CD8-positive, alpha-beta memory T cell (primary cell): Measurements from ENCODE around the gene SLC25A34. TPM values are rescaled to one million over a fixed set of nuclear protein-coding genes. Genes with fewer than 3 reads are reported as not detected.

Experiments
- CTCF ChIA-PET: fragments of 350-600 bp; sonication (Branson Sonifier 250); formaldehyde crosslinking; loops from one replicate; lab custom pipeline; 2021; ENCODE audit warnings: antibody characterized with exemption; lab: Charles Lee
- POLR2A ChIA-PET: fragments of 350-600 bp; sonication (Branson Sonifier 250); formaldehyde crosslinking; loops from one replicate; lab custom pipeline; 2021; ENCODE audit warnings: antibody characterized with exemption; lab: Charles Lee
- DNase-seq, 5 donors: peaks; one replicate each; pipeline versions ENCODE4 v3.0.0 to v3.0.0-alpha.2; 2020 to 2022; ENCODE audit warnings: mixed read lengths in 1 of 5
- H3K27ac ChIP-seq: one replicate; pipeline ENCODE4 v1.7.0; 2013; ENCODE audit warnings: low read depth, mild to moderate bottlenecking, low read length, moderate library complexity
- H3K27me3 ChIP-seq: 2 replicates; pipeline ENCODE4 v1.7.0; 2013; ENCODE audit warnings: low read length, mild to moderate bottlenecking; ENCODE audit not compliant: insufficient read depth, poor library complexity, severe bottlenecking
- H3K36me3 ChIP-seq: 2 replicates; pipeline ENCODE4 v1.7.0; 2013; ENCODE audit warnings: mild to moderate bottlenecking, low read length, moderate library complexity; ENCODE audit not compliant: insufficient read depth
- H3K4me1 ChIP-seq: 2 replicates; pipeline ENCODE4 v1.7.0; 2013; ENCODE audit warnings: mild to moderate bottlenecking, low read length, moderate library complexity; ENCODE audit not compliant: insufficient read depth
- H3K4me3 ChIP-seq: 2 replicates; pipeline ENCODE4 v1.7.0; 2013; ENCODE audit warnings: mild to moderate bottlenecking, low read length
- H3K9me3 ChIP-seq: 2 replicates; pipeline ENCODE4 v1.7.0; 2013; ENCODE audit warnings: mild to moderate bottlenecking, low read length
- H3K27ac Mint-ChIP-seq, 8 donors: one replicate each; pipeline ENCODE4 v1.8.0; 2020 to 2021; ENCODE audit warnings: mixed read lengths in 8 of 8, mild to moderate bottlenecking in 6 of 8, inconsistent platforms in 3 of 8, moderate library complexity in 3 of 8
- H3K27me3 Mint-ChIP-seq, 2 donors: one replicate each; pipeline ENCODE4 v1.8.0; 2020 to 2021; ENCODE audit warnings: mixed read lengths in 2 of 2, mild to moderate bottlenecking in 1 of 2, moderate library complexity in 1 of 2
- H3K36me3 Mint-ChIP-seq, 3 donors: one replicate each; pipeline ENCODE4 v1.8.0; 2020 to 2021; ENCODE audit warnings: mixed read lengths in 3 of 3, inconsistent platforms in 1 of 3, mild to moderate bottlenecking in 1 of 3
- H3K4me1 Mint-ChIP-seq, 3 donors: one replicate each; pipeline ENCODE4 v1.8.0; 2020 to 2021; ENCODE audit warnings: mixed read lengths in 3 of 3, inconsistent platforms in 1 of 3, mild to moderate bottlenecking in 1 of 3
- H3K4me3 Mint-ChIP-seq, 7 donors: one replicate each; pipeline ENCODE4 v1.8.0; 2020 to 2021; ENCODE audit warnings: mixed read lengths in 7 of 7, mild to moderate bottlenecking in 6 of 7, moderate library complexity in 4 of 7, inconsistent platforms in 2 of 7
- H3K9me3 Mint-ChIP-seq, 5 donors: one replicate each; pipeline ENCODE4 v1.8.0; 2020 to 2022; ENCODE audit warnings: mixed read lengths in 5 of 5, mild to moderate bottlenecking in 3 of 5, moderate library complexity in 2 of 5, inconsistent platforms in 1 of 5
- polyA plus RNA-seq: library from polyadenylated mRNA; unstranded; fragments of 300-500 nt; fragmentation: Illumina TruSeq; gene quantifications from one replicate; pipeline ENCODE4 v1.2.3, GENCODE V29; 2021
- total RNA-seq, 2 experiments: library from RNA; stranded (reverse); gene quantifications; one replicate each; pipeline ENCODE4 v1.2.3, GENCODE V29; 2021

Gene SLC25A34
- total and polyA plus RNA-seq, 3 experiments from 2014 or later = 0.15 to 0.94 (median 0.93) TPM

DNA sequence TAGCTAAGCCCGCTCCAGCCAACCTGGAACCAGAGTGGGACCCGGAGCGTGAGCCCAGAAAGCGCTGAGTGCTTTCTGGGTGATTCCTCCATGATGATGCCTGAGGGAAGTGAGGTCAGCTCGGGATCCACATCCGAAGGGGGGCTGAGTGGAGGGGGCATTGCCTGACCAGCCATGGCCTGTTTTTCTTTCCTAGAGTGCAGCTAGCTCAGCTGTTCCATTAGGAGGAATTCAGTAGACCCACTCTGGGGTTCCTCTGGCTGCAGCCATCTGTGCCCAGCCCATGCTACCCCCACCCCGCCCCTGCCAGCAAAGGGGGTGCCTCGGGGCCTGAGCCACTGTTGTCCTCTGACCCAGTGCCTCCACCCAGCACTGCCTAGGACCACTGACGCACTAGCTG, 9.6 kb upstream of the SLC25A34 start:
- ChIA-PET CTCF (no interaction called here), POLR2A (no interaction called here)
- Mint-ChIP-seq H3K9me3 (no peaks in the 10 kb centered on the region), H3K27ac (no peak overlapping the region), H3K27me3 (no peaks in the 10 kb centered on the region), H3K4me1 (no peaks in the 10 kb centered on the region), H3K4me3 (no peak overlapping the region), H3K36me3 (peaks cover 0 to 77% (median 6%) of the 10 kb centered on the region in 3 donors)
- Histone ChIP-seq H3K9me3 (no peaks in the 10 kb centered on the region), H3K27me3 (no peaks in the 10 kb centered on the region), H3K4me1 (no peaks in the 10 kb centered on the region), H3K4me3 (no peak overlapping the region), H3K27ac (no peak overlapping the region), H3K36me3 (peaks cover 43% of the 10 kb centered on the region)
- DNase-seq = no peak

DNA sequence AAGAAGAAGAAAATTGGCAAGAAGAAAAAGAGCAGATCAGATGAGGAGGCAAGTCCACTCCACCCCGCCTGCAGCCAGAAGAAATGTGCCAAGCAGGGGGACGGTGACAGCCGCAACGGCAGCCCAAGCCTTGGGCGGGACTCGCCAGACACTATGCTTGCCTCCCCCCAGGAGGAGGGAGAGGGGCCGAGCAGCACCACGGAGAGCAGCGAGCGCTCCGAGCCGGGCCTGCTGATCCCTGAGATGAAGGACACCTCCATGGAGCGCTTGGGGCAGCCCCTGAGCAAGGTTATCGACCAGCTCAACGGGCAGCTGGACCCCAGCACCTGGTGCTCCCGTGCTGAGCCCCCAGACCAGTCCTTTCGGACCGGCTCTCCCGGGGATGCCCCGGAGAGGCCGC, 9.0 kb upstream of the SLC25A34 start:
- no peak overlapping the region for H3K4me3 Mint-ChIP-seq
- peaks cover 41% of the 10 kb centered on the region for H3K36me3 ChIP-seq
- no peaks in the 10 kb centered on the region for H3K4me1 ChIP-seq
- no peak for DNase-seq
- H3K4me1 Mint-ChIP-seq = no peaks in the 10 kb centered on the region
- CTCF ChIA-PET = no interaction called here
- no peaks in the 10 kb centered on the region for H3K9me3 Mint-ChIP-seq
- H3K27me3 ChIP-seq = no peaks in the 10 kb centered on the region
- H3K27ac Mint-ChIP-seq = no peak overlapping the region
- no peak overlapping the region for H3K4me3 ChIP-seq
- H3K27me3 Mint-ChIP-seq = no peaks in the 10 kb centered on the region
- no peaks in the 10 kb centered on the region for H3K9me3 ChIP-seq
- H3K36me3 Mint-ChIP-seq = peaks cover 0 to 78% (median 6%) of the 10 kb centered on the region in 3 donors
- H3K27ac ChIP-seq = no peak overlapping the region
- POLR2A ChIA-PET = no interaction called here

DNA sequence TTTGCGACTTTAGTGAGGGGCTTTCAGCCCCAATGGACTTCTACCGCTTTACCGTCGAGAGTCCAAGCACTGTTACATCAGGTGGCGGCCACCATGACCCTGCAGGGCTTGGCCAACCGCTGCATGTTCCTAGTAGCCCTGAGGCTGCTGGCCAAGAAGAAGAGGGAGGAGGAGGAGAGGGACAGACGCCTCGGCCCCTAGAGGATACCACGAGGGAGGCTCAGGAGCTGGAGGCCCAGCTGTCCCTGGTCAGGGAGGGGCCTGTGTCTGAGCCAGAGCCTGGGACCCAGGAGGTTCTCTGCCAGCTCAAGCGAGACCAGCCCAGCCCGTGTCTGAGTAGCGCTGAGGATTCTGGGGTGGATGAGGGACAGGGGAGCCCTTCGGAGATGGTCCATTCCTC, 8.6 kb upstream of the SLC25A34 start:
- peaks cover 0 to 81% (median 6%) of the 10 kb centered on the region in 3 donors for H3K36me3 Mint-ChIP-seq
- DNase-seq = no peak
- no peak overlapping the region for H3K4me3 Mint-ChIP-seq
- CTCF ChIA-PET = no interaction called here
- peaks cover 40% of the 10 kb centered on the region for H3K36me3 ChIP-seq
- H3K27ac Mint-ChIP-seq = no peak overlapping the region
- H3K9me3 Mint-ChIP-seq = no peaks in the 10 kb centered on the region
- no peak overlapping the region for H3K4me3 ChIP-seq
- H3K27me3 Mint-ChIP-seq = no peaks in the 10 kb centered on the region
- no peaks in the 10 kb centered on the region for H3K9me3 ChIP-seq
- POLR2A ChIA-PET = no interaction called here
- H3K27ac ChIP-seq = no peak overlapping the region
- no peaks in the 10 kb centered on the region for H3K27me3 ChIP-seq
- no peaks in the 10 kb centered on the region for H3K4me1 ChIP-seq
- H3K4me1 Mint-ChIP-seq = no peaks in the 10 kb centered on the region

DNA sequence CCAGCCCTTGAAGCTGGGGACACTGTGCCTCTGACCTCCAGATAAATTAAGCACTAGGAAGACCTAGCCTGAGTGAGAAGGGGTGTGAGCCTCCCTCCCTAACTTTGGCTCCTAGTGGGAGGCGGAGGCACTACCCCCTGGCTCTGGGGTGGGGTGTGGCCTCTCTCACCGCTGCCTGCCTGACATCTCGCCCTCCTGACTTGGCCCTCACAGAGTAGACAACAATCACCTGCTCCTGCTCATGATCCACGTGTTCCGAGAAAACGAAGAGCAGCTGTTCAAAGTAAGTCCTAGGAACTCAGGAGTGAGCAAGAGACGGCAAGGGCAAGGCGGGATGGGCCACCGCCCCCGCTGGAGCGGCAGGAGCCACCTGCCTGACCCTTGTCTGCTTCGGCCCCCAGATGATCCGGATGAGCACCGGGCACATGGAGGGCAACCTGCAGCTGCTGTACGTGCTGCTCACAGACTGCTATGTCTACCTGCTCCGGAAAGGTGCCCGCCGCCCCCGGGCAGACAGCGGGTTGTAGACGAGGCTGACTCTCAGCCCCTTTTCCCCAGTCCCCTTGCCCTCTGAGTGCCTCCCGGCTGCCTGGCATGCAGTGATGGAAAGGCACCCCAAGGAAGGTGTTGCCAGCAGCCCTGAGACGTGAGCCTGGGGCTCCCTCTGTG, 8.1 kb upstream of the SLC25A34 start:
- Histone ChIP-seq H3K27ac (no peak overlapping the region), H3K36me3 (peaks cover 34% of the 10 kb centered on the region), H3K9me3 (no peaks in the 10 kb centered on the region), H3K4me1 (no peaks in the 10 kb centered on the region), H3K27me3 (no peaks in the 10 kb centered on the region), H3K4me3 (no peak overlapping the region)
- H3K36me3 Mint-ChIP-seq = peaks cover 0 to 81% (median 6%) of the 10 kb centered on the region in 3 donors
- H3K27me3 Mint-ChIP-seq = no peaks in the 10 kb centered on the region
- no peak overlapping the region for H3K4me3 Mint-ChIP-seq
- H3K27ac Mint-ChIP-seq = peak overlapping the region in 1 of 8 donors; percentile 79
- H3K9me3 Mint-ChIP-seq = no peaks in the 10 kb centered on the region
- no peaks in the 10 kb centered on the region for H3K4me1 Mint-ChIP-seq
- ChIA-PET CTCF (no interaction called here), POLR2A (no interaction called here)
- DNase-seq = no peak

DNA sequence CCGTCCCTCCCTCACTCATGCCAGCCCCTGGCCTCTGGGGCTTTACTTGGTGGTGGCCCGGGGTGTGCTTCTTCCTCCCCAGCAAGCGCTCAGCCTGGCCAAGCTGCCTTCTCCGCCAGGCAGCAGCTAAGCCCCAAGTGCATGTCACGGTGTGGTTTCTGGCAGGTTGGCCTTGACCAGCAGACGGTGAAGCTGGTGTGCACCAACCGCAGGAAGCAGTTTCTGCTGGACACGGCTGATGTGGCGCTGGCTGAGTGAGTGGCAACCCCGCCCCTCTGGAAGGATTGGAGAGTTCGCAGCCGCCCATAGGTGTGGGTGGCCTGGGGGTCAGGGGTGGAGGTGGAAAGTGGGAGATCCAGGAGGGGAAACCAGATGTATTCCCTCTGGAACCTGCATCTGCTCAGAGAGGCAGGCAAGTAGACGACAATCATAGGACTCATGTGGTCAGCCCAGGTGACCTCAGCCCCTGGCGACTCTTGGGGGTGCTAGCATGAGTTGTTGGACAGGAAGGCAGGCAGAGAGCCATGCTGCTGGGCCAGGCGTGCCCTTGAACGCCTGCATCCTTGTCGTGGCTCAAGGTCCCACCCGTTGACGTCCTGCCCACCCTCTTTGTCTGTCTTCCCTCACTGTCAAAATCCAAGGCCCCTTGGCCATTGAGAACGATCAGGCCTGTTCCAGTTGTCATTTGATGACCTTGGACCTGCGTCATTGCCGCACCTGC, 7.0 kb upstream of the SLC25A34 start:
- POLR2A ChIA-PET = no interaction called here
- no peak for DNase-seq
- H3K9me3 ChIP-seq = no peaks in the 10 kb centered on the region
- Mint-ChIP-seq H3K27me3 (no peaks in the 10 kb centered on the region), H3K4me1 (no peaks in the 10 kb centered on the region), H3K27ac (no peak overlapping the region), H3K9me3 (no peaks in the 10 kb centered on the region), H3K4me3 (no peak overlapping the region), H3K36me3 (peaks cover 0 to 85% (median 6%) of the 10 kb centered on the region in 3 donors)
- peaks cover 34% of the 10 kb centered on the region for H3K36me3 ChIP-seq
- CTCF ChIA-PET = no interaction called here
- H3K4me1 ChIP-seq = no peaks in the 10 kb centered on the region
- H3K27ac ChIP-seq = no peak overlapping the region
- H3K4me3 ChIP-seq = no peak overlapping the region
- no peaks in the 10 kb centered on the region for H3K27me3 ChIP-seq

DNA sequence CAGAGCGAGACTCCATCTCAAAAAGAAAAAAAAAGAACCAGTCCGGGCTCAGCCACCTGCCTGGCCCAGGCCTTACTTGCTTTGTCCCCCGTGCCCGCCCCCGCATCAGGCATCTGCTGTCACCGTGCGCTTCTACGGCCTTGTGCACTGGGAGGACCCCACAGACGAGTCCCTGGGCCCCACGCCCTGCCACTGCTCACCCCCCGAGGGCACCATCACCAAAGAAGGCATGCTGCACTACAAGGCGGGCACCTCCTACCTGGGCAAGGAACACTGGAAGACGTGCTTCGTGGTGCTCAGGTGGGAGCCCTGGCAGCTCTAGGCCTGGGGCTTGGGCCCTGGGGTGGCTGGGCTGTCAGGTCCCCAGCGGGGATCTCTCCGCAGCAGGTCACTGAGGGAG, 5.6 kb upstream of the SLC25A34 start:
- ChIA-PET CTCF (no interaction called here), POLR2A (no interaction called here)
- no peaks in the 10 kb centered on the region for H3K9me3 ChIP-seq
- H3K27me3 ChIP-seq = no peaks in the 10 kb centered on the region
- H3K27ac Mint-ChIP-seq = no peak overlapping the region
- no peaks in the 10 kb centered on the region for H3K4me1 Mint-ChIP-seq
- no peak for DNase-seq
- peaks cover 32% of the 10 kb centered on the region for H3K36me3 ChIP-seq
- peaks cover 0 to 83% (median 6%) of the 10 kb centered on the region in 3 donors for H3K36me3 Mint-ChIP-seq
- H3K27me3 Mint-ChIP-seq = no peaks in the 10 kb centered on the region
- H3K4me1 ChIP-seq = no peaks in the 10 kb centered on the region
- no peaks in the 10 kb centered on the region for H3K9me3 Mint-ChIP-seq
- no peak overlapping the region for H3K27ac ChIP-seq
- no peak overlapping the region for H3K4me3 ChIP-seq
- H3K4me3 Mint-ChIP-seq = peak overlapping the region in 1 of 7 donors; percentile 13

DNA sequence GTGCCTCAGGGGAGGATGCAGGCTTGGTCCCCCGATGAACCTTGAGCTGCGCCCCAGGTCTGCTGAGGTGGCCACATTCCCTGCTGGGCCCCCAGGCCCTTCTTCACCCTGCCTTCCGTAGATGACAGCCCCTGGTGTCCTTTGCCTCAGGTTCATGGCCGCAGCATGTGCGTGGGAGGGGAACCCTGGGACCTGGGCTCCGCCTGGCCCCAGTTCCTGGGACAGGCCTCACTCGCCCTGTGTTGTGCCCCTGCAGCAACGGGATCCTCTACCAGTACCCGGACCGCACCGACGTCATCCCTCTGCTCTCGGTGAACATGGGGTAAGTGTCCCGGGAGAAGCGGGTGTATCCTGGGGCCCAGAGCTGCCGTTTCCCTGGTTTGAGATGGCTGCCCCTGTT, 5.1 kb upstream of the SLC25A34 start:
- ChIA-PET POLR2A (no interaction called here), CTCF (no interaction called here)
- H3K9me3 Mint-ChIP-seq = no peaks in the 10 kb centered on the region
- no peak for DNase-seq
- Histone ChIP-seq H3K27me3 (no peaks in the 10 kb centered on the region), H3K4me3 (no peak overlapping the region), H3K27ac (no peak overlapping the region), H3K4me1 (no peaks in the 10 kb centered on the region), H3K9me3 (no peaks in the 10 kb centered on the region), H3K36me3 (peaks cover 27% of the 10 kb centered on the region)
- no peaks in the 10 kb centered on the region for H3K27me3 Mint-ChIP-seq
- no peak overlapping the region for H3K27ac Mint-ChIP-seq
- no peak overlapping the region for H3K4me3 Mint-ChIP-seq
- H3K36me3 Mint-ChIP-seq = peaks cover 0 to 78% (median 4%) of the 10 kb centered on the region in 3 donors
- H3K4me1 Mint-ChIP-seq = no peaks in the 10 kb centered on the region

DNA sequence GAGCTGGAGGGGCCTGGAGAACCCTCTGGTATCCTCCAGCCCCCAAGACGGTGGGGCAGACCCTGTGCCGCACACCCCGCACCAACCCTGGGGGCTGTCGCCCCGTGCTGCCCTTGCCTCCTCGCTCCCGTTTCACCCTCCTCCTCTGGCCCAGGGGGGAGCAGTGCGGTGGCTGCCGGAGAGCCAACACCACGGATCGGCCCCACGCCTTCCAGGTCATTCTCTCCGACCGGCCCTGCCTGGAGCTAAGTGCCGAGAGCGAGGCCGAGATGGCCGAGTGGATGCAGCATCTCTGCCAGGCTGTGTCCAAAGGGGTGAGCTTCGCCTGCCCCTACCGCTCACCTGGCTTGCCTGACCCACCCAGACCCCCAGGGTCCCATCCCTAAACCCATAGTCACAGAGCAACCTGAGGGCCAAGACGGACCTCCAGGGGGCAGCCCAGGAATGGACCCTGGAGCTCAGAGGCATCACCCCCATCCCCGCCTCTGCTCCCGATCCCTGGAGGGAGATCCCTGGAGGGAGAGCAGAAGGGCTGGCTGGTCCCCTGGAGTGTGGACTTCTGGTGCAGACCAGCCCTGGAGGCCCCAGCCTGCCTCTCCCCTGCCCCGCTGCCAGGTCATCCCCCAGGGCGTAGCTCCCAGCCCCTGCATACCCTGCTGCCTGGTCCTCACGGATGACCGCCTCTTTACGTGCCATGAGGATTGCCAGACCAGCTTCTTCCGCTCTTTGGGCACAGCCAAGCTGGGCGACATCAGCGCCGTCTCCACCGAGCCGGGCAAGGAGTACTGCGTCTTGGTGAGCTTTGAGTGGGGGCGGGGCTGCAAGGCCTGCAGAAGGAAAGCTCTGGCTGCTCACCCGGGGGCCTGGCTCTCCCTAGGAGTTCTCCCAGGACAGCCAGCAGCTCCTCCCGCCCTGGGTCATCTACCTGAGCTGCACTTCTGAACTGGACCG, 4.0 kb upstream of the SLC25A34 start:
- H3K27ac ChIP-seq = no peak overlapping the region
- H3K36me3 ChIP-seq = peaks cover 18% of the 10 kb centered on the region
- H3K27me3 Mint-ChIP-seq = no peaks in the 10 kb centered on the region
- H3K9me3 Mint-ChIP-seq = no peaks in the 10 kb centered on the region
- H3K36me3 Mint-ChIP-seq = peaks cover 0 to 68% (median 1%) of the 10 kb centered on the region in 3 donors
- POLR2A ChIA-PET = no interaction called here
- no peak for DNase-seq
- no peak overlapping the region for H3K27ac Mint-ChIP-seq
- H3K9me3 ChIP-seq = no peaks in the 10 kb centered on the region
- H3K4me1 Mint-ChIP-seq = no peaks in the 10 kb centered on the region
- no peak overlapping the region for H3K4me3 ChIP-seq
- no peaks in the 10 kb centered on the region for H3K27me3 ChIP-seq
- no peak overlapping the region for H3K4me3 Mint-ChIP-seq
- H3K4me1 ChIP-seq = no peaks in the 10 kb centered on the region
- CTCF ChIA-PET = no interaction called here
